SHP77 treated with DMSO at 0.1 percent for 48 hours (cell line): ENCODE measurements around the gene STRN.
"Not testable (repeated sequence)": the region's sequence is repeated elsewhere in the genome, so short reads cannot be mapped to it uniquely, and the experiment has no call there.

Experiments used
- DNase-seq: peaks from one replicate; lab custom pipeline; 2025; lab: John Stamatoyannopoulos, UW

The STRN gene, protein sequence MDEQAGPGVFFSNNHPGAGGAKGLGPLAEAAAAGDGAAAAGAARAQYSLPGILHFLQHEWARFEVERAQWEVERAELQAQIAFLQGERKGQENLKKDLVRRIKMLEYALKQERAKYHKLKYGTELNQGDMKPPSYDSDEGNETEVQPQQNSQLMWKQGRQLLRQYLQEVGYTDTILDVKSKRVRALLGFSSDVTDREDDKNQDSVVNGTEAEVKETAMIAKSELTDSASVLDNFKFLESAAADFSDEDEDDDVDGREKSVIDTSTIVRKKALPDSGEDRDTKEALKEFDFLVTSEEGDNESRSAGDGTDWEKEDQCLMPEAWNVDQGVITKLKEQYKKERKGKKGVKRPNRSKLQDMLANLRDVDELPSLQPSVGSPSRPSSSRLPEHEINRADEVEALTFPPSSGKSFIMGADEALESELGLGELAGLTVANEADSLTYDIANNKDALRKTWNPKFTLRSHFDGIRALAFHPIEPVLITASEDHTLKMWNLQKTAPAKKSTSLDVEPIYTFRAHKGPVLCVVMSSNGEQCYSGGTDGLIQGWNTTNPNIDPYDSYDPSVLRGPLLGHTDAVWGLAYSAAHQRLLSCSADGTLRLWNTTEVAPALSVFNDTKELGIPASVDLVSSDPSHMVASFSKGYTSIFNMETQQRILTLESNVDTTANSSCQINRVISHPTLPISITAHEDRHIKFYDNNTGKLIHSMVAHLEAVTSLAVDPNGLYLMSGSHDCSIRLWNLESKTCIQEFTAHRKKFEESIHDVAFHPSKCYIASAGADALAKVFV

DNA sequence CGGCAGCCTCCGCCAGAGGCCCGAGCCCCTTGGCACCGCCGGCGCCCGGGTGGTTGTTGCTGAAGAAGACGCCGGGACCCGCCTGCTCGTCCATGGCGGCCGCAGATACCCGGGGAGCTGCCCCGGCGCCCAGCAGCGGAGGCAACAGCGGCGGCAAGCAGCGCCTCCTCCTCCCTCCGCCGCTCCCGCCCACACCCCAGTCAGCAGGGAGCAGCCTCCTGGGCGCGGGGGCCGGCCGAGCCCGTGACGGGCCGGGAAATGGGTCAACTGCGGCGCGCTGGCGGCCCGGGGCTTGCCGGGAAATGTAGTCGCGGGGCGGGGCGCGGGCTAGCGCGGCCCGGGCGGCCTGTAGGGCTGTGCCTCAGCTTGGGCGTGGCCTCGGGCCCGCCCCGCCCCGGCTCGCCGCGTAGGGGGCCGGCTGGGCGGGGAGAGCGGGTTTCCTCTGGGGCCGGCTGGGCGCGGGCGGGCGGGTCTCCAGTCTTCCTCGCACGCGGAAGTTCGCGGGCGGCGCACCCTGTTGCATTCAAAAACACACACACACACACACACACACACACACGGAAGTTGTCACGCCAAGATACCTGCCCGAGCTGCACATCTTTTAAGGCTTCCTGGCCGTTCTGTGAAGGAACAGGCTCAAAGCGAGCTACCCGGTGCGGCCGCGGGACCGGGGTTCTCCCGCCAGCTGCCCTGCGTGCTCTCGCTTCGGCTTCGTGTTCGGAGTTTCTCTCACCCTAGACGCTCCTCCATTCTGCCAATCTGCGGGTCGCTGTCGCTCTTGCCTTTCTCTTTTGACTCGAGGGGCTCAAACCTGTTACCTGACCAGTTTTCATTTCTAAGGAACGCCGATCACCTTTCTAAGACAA is at the start of gene STRN:
Gene STRN (minus strand): TSS at position 167 of the 866 bp plus-strand sequence. CDS start 73 bp downstream, at position 94.
- peak; percentile 70 for DNase-seq

DNA sequence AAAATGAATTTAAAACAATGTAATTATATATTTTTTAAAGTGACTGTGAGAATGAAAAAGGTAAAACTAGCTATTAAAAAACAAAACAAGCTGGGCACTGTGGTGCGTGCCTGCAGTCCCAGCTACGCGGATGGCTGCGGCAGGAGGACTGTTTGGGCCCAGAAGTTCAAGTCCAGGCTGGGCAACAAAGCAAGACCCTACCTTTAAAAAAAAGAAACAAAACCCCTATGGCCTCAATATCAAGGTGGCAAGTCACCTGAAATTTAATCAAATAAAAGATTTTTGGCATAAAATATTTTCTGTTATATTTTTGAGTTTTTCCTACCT is 46.9 kb upstream of the STRN start:
- no peak for DNase-seq

DNA sequence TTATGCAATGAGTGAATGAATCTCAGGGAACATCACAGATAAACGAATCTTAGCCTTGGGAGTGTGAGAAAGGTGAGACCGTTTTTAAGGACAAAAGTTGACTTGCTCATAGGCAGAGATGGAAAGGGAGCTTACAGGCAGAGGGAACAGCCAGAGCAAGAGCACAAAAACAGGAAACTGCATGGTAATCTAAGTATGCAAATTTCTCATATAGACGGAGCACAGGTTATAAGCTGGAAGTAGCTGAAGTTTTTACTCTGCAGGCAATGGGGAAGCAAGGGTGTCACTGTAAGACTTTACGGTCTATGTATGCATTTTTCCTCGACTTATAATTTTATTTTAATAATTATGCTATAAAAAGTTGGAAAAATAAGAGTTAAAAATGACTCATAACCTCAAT is 44.8 kb upstream of the STRN start:
- no peak for DNase-seq

DNA sequence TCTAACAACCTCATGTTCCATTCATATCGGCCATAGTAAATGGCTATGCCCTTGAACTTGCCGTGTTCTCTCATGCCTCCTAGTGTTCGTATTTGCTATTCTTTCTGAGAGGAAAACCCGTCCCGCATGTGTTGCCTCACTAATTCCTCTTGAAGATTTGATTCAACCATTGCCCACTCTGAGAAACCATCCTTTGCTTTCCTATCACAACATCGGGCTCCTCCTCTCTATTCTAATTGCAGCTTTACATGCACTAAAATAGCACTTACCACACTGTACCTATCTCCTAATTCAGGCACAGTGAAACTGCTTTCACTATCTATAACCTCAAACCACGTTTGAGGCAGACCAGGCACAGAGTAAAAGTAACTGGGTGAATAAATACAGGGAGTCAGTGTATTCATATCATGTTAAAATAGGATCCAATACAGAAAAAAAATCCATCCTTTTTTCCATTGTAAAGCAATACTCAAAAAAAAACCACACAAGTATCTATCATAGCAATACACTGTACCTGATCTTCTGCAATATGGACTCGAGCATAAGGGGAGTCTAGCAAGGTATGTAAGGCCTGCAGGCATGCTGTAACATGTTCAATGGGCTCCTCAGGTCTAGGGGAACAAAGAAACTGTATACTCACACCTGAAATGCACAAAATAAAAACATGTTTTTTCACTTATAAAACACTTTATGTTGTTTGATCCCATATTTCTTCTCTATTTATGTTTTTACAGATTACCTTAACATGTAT is 39.0 kb upstream of the STRN start:
- no peak for DNase-seq

DNA sequence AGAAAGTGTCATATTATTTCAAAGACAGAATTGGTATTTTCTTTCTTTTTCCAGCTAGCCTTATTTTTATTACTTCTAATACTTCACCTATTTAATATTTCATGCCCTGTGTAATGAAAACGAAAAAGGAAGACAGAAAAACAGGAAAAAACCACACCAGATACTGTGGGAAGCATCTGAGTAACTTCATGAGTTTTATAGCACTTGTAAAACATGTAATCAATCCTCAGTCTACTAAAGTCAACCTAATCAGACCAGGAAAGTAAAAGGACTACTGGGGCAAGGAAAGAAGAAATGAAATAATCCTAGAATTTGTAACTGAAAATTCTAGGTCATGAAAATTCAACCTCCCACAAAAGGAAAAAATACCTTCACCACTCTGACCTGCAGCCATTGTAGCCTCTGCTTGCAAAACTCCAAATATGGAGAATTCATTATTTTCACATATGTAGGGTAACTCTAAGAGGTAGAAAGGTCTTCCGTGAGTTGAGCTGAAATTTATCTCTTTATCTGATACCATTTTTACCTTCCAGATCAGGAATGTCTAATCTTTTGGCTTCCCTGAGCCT is 34.7 kb upstream of the STRN start:
- no peak for DNase-seq

DNA sequence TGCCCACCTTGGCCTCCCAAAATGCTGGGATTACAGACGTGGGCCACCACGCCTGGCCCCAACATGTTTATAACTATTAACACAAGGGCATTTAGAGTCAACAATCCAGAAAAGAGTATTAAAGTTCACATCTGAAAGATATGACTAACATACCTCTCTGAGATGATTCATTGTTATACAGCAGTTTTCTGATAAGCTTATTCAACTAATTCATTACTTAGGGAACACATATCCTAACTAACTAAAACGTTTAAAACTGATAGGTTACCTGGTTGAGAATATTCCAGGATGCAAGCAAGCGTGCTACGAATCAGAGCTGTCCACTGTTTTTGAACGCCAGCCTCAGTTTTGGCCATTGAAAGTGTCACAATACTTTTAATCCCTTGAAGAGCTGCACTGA is 34.0 kb upstream of the STRN start:
- DNase-seq = no peak

DNA sequence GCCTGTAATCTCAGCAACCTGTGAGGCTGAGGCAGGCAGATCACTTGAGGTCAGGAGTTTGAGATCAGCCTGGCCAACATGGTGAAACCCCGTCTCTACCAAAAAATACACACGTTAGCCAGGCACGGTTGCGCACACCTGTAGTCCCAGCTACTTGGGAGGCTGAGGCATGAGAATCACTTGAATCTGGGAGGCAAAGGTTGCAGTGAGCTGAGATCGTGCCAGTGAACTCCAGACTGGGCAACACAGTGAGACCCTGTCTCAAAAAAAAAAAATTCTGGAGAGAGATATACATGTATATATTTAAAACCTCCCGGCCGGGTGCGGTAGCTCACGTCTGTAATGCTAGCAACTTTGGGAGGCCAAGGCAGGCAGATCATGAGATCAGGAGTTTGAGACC is 33.1 kb upstream of the STRN start:
- not testable (repeated sequence) for DNase-seq

DNA sequence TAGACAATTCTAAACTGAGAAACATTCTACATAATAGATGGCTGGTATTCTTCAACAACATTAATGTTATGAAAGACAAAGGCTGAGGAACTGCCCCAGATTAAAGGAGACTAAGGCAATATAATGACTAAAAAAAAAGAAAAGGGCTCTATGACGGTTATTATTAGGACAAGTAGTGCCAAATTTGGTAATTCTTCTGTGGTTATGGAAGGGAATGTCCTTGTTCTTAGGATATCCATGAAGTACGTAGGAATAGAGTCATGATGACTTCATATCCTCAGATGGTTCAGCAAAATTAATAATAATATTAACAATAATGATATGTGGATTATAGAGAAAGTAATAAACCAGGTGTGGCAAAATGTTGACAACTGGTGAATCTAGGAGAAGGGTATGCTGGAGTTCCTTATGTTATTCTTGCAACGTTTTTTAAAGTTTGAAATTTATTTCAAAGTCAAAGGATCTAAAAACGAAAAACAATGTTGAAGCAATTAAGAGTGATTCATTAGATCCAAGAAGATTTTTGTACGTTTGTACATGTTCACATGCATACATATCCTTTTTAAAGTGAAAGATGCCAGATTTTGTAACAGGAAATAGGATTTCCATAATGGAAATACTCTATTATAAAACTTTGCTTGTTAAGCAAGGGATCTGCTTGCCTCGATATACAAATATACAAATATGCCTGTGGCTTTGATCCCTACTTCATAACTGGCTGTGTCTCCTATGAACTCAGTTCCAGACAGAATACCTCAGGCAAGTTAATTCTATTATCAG is 27.7 kb upstream of the STRN start:
- DNase-seq = no peak

DNA sequence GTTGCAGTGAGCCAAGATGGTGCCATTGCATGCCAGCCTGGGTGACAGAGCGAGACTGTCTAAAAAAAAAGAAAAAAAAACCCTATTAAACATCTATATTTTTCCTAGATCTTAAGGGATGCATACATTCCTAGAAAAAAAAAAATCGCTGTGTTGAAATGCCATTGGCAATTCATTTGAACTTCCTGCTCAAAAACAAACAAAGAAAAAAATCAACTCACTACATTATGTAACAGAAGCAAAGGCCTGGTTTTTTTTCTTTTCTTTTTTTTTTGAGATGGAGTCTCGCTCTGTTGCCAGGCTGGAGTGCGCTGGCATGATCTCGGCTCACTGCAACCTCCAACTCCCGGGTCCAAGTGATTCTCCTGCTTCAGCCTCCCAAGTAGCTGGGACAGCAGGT is 21.7 kb upstream of the STRN start:
- no peak for DNase-seq

DNA sequence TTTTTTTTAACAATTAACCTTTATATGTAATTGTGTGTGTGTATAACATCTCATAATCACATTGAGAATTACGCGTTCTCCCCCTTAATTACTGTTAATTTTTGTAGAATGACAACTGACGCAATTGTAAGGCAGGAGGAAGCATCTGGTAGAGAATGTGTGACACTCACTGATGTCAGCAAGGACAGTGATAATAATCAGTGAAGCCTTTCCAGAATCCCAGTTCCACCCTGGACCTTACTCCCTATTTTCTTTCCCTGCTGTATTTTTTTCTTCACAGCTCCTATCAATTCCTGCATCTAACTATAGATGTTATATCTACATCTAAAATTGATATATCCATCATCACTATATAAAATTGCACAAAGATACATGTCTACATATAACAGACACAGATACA is 16.1 kb upstream of the STRN start:
- DNase-seq = no peak

DNA sequence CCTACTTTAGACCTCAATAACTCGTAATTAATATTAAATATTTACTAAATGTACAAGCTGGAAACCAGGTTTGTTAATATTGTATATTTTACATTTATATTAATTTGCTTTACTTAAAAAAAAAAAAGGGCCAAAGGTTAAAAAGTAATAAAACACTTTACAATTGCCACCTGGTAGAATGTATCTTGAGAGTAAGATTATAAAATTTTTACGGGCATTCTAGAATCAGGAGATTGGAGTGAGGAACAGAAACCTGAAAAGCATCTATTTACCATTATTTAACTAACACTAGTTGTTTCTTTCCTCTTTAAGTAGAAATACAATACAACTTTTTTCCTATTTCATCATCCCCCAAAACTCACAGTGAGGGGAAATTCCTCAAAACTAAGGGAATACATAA is 15.6 kb upstream of the STRN start:
- no peak for DNase-seq

DNA sequence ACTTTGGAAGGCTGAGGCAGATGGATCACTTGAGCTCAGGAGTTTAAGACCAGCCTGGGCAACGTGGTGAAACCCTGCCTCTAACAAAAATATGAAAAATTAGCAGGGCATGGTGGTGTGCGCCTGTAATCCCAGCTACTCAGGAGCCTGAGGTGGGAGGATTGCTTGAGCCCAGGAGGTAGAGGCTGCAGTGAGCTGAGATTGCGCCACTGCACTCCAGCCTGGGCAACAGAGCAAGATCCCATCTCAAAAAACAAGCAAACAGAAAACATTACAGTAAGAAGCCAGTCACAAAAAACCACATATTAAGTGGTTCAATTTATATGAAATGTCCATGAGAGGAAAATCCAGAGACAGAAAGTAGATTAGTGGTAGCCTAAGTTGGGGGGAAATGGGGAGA is 12.7 kb upstream of the STRN start:
- DNase-seq = not testable (repeated sequence)

DNA sequence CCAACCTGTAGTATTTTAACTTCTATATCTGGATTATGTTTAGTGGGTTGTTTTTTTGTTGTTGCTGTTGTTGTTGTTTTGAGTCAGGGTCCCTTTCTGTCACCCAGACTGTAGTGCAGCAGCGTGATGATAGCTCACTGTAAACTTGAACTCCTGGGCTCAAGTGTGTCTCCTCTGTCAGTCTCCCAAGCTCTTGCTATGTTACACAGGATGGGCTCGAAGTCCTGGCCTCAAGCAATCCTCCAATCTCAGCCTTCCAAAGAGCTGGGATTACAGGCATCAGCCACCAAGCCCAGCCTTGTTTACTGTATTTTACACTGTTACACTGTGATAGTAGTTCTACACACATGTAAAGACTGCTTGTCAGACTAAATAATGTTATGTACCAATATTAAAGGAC is 9.7 kb upstream of the STRN start:
- no peak for DNase-seq

DNA sequence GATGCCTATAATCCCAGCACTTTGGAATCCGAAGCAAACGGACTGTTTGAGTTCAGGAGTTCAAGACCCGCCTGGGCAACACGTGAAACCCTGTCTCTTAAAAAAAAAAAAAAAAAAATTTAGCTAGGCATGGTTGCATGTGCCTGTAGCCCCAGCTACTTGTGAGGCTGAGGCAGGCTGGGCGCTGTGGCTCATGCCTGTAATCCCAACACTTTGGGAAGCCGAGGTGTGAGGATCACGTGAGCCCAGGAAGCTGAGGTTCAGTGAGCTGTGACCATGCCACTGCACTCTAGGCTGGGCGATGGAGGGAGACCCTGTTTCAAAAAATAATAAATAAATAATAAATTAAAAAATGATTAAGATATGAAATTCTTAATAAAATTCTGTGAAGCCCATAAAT is 9.0 kb upstream of the STRN start:
- DNase-seq = no peak

DNA sequence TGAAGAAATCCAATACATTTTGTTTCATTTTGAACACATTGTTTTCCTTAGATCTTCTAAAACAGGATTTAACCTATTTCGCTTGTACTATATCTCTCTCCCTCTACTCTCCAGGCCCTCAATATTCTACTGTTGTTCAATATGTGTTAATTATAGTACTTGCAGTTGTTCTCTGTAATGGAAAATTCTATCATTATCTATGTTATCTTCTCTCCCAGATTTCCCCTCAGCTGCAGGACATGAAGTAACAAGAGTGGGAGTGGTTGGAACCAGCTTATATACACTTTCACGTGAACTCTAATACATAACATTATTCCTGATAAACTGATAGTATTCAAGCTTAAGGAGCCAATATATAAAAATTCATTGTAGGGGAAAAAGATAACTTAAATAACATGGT is 7.0 kb upstream of the STRN start:
- no peak for DNase-seq

DNA sequence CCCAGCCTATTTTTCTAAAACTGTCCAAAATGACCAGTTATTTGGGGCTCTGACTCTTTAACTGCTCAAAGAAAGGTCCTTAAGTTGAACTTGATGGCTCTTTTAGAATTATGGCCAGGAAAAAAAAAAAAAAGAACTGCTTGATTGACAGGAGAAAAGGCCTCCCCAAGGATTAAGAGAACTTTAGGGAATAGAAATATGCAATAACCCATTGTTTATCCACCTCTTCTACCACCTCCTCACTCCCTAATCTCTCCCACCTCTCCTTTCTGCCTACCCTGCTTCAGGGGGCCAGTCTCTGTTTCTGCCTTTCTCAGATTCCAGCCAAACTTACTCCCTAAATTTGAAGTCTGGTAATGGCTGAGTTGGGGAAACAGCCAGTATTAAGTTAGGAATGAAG is 5.7 kb upstream of the STRN start:
- no peak for DNase-seq

DNA sequence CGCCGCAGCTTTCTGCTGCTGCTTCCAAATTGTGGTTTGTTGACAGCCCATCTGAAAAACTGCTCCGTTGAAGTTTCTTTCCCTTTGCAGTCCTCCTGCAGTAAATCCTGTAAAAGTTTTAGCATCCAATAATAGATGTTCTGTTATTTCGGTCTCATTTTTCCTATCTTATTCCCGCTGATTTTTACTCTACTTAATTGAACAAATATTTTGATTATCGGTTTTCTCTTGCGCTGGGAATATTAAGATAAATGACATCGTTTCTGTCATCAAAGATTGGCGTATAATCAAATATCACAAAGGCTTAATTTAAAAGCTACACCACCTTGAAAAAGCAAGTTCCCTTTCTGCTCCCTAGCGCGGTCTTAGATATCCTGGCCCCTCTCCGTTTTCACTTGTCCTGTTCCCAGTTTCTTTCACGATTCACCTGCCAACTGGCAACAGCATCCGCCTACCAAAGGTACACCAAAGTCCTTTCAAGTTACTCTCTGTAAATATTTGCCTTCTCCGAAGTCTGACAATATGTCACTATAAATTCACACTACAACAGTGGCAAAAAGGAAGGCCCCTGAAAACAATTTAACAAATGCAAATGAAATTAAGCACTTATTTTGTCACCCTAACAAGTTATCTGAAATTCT is 1.0 kb upstream of the STRN start:
- no peak for DNase-seq

DNA sequence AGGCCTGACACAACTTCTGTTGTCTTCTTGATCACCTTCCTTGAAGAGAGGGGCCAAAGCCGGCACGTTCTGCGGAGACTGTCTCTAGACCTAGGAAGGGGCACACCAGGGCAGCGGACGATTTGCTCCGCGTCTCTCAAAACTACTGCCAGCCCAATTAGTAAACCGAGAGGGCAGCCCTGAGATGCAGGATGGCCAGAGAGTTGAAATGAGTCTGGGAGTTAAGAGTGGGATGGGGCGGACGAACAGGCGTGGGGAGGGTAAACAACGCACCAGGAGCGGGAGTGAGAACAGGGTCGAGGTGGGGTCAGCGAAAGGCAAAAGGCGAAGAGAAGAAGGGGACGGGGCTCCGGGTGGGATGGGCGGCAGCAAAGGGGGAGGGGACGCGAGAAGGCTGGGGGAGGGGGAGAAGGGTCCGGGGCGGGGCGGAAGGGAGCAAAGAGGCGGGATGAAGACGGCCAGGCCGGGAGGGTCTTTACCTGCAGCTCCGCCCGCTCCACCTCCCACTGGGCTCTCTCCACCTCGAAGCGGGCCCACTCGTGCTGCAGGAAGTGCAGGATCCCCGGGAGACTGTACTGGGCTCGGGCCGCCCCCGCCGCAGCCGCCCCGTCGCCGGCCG is 476 bp downstream of the STRN start:
- DNase-seq = no peak

DNA sequence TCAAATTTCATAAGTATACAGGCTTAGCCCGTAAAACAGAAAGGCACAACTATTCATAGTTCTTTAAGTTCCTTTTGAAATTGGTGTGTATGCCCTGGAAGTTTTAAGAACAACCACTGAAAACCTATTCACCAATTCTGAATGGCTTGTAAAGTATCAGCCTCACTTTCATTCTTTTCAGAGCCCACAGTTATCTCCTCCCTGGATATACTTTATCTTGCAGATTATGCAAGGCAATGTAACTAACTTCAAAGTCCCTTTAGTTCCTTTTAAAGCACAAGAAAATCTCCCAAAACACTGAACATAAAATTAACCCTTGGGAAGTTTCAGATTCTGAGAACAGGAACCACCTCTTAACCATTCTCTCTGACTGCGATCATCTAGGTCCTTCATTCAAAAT is 1.1 kb downstream of the STRN start:
- DNase-seq = no peak
